NCI-H187 treated with DMSO at 0.1 percent for 48 hours (cell line): ENCODE results near the gene KRTAP5-10.
"Not testable (repeated sequence)": the region's sequence is repeated elsewhere in the genome, so short reads cannot be mapped to it uniquely, and the experiment has no call there.

Experiments used
- DNase-seq: peaks from one replicate; lab custom pipeline; 2025; lab: John Stamatoyannopoulos, UW

The KRTAP5-10 gene

GRCh38 chr11:71565263-71565662 lies at the start of gene KRTAP5-10:
Gene KRTAP5-10, plus strand, starts transcription at chr11:71565563. Its CDS starts 25 bp downstream, at chr11:71565588.
- no peak for DNase-seq

GRCh38 chr11:71518506-71519471 lies 46.6 kb upstream of the KRTAP5-10 start:
- DNase-seq: no peak

- DNase-seq: no peak
Measured at GRCh38 chr11:71519546-71519945, 45.8 kb upstream of the KRTAP5-10 start.

GRCh38 chr11:71525188-71525937 lies 40.0 kb upstream of the KRTAP5-10 start:
- DNase-seq: no peak

- no peak for DNase-seq
Measured at GRCh38 chr11:71525938-71526495, 39.3 kb upstream of the KRTAP5-10 start.

- DNase-seq: not testable (repeated sequence)
Measured at GRCh38 chr11:71526796-71527575, 38.4 kb upstream of the KRTAP5-10 start, which contains the start of gene KRTAP5-7. Gene KRTAP5-7, plus strand, starts transcription at chr11:71527267. Its CDS starts 34 bp downstream, at chr11:71527301.

GRCh38 chr11:71527576-71528210 lies 37.7 kb upstream of the KRTAP5-10 start:
- DNase-seq: no peak

GRCh38 chr11:71530602-71531001 lies 34.8 kb upstream of the KRTAP5-10 start:
- DNase-seq: no peak

GRCh38 chr11:71532036-71532610 lies 33.2 kb upstream of the KRTAP5-10 start:
- no peak for DNase-seq

- not testable (repeated sequence) for DNase-seq
Measured at GRCh38 chr11:71534711-71535608, 30.4 kb upstream of the KRTAP5-10 start.

GRCh38 chr11:71535825-71536224 lies 29.5 kb upstream of the KRTAP5-10 start:
- no peak for DNase-seq

GRCh38 chr11:71537537-71537936 lies 27.8 kb upstream of the KRTAP5-10 start:
- no peak for DNase-seq

GRCh38 chr11:71537977-71538665 lies 27.2 kb upstream of the KRTAP5-10 start, which contains the start of gene KRTAP5-8:
Gene KRTAP5-8, plus strand, starts transcription at chr11:71538025. Its CDS starts 31 bp downstream, at chr11:71538056.
- DNase-seq: not testable (repeated sequence)

- DNase-seq: no peak
Measured at GRCh38 chr11:71538666-71538990, 26.7 kb upstream of the KRTAP5-10 start.

GRCh38 chr11:71539017-71539416 lies 26.3 kb upstream of the KRTAP5-10 start:
- DNase-seq: no peak

GRCh38 chr11:71539971-71540370 lies 25.4 kb upstream of the KRTAP5-10 start:
- not testable (repeated sequence) for DNase-seq

- DNase-seq: not testable (repeated sequence)
Measured at GRCh38 chr11:71540521-71541304, 24.6 kb upstream of the KRTAP5-10 start.

- DNase-seq: no peak
Measured at GRCh38 chr11:71542382-71542781, 23.0 kb upstream of the KRTAP5-10 start.
